ENCODE results near the gene ILDR2. TPM values are rescaled to one million over a fixed set of nuclear protein-coding genes. Genes with fewer than 3 reads are reported as not detected.

ILDR2 gene
- total and polyA plus RNA-seq, 7 experiments from 2014 or later = 0.15 to 10.0 (median 0.29) TPM; not detected in 2

- Mint-ChIP-seq H3K4me1 (peaks cover 5 to 25% (median 16%) of the 10 kb centered on the region in 7 donors), H3K27ac (no peak overlapping the region), H3K9me3 (peaks cover 0 to 2% (median 0%) of the 10 kb centered on the region in 11 donors), H3K4me3 (no peak overlapping the region), H3K36me3 (peaks cover 0 to 11% (median 0%) of the 10 kb centered on the region in 5 donors), H3K27me3 (peaks cover 21 to 33% (median 29%) of the 10 kb centered on the region in 5 donors)
- Histone ChIP-seq H3K4me3 (ENCODE audit: low read length) (no peak overlapping the region), H3K27ac (ENCODE audit: low read depth, low read length) (no peak overlapping the region), H3K27me3 (ENCODE audit: control insufficient read depth in 2 of 2, insufficient read depth in 2 of 2, low read length in 2 of 2) (peaks cover 0 to 8% of the 10 kb centered on the region in 2 donors), H3K9me3 (ENCODE audit: control insufficient read depth in 2 of 3, low read length in 3 of 3) (no peaks in the 10 kb centered on the region), H3K36me3 (ENCODE audit: control insufficient read depth in 2 of 3, insufficient read depth in 3 of 3, low read length in 3 of 3) (no peaks in the 10 kb centered on the region), H3K4me1 (ENCODE audit: control insufficient read depth in 2 of 2, insufficient read depth in 2 of 2, low read length in 2 of 2) (peaks cover 0 to 6% of the 10 kb centered on the region in 2 donors)
- intact Hi-C loops (cut with micrococcal nuclease) = no loop called here
- POLR2A ChIA-PET = no interaction called here
- ATAC-seq = no peak
- CTCF ChIA-PET = no interaction called here
- no peak for DNase-seq
These were observed 25.2 kb downstream of the ILDR2 start for GRCh38 chr1:166950156-166950555.

DNA sequence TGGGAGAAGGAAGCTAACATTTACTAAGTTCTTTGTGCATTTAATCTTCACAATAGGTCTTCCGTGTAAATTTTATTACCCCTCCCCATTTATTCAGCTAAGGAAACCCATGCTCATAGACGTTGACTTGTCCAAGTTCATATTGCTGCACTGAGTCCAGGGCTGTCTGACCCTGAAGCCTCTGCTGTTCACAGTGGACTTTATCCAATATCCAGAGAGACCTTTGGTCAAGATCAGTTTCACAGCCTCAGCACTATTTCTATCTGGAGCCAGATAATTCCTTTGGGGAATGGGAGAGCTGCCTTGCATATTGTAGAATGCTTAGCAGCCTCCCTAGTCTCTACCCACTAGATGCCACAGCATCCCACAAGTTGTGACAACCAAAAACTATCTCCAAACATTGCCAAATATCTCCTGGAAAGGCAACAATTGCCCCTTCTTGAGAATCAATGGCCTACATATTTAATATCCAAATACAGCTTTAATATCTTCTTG lies 26.4 kb downstream of the ILDR2 start:
- peaks cover 16 to 37% (median 28%) of the 10 kb centered on the region in 7 donors for H3K4me1 Mint-ChIP-seq
- ChIA-PET POLR2A (no interaction called here), CTCF (no interaction called here)
- Histone ChIP-seq H3K27ac (ENCODE audit: low read depth, low read length) (no peak overlapping the region), H3K9me3 (ENCODE audit: control insufficient read depth in 2 of 3, low read length in 3 of 3) (no peaks in the 10 kb centered on the region), H3K27me3 (ENCODE audit: control insufficient read depth in 2 of 2, insufficient read depth in 2 of 2, low read length in 2 of 2) (peaks cover 0 to 8% of the 10 kb centered on the region in 2 donors), H3K4me3 (ENCODE audit: low read length) (no peak overlapping the region), H3K4me1 (ENCODE audit: control insufficient read depth in 2 of 2, insufficient read depth in 2 of 2, low read length in 2 of 2) (peaks cover 0 to 16% of the 10 kb centered on the region in 2 donors), H3K36me3 (ENCODE audit: control insufficient read depth in 2 of 3, insufficient read depth in 3 of 3, low read length in 3 of 3) (no peaks in the 10 kb centered on the region)
- H3K27ac Mint-ChIP-seq = no peak overlapping the region
- H3K9me3 Mint-ChIP-seq = peaks cover 0 to 2% (median 0%) of the 10 kb centered on the region in 11 donors
- H3K27me3 Mint-ChIP-seq = peaks cover 21 to 37% (median 29%) of the 10 kb centered on the region in 5 donors
- no peak overlapping the region for H3K4me3 Mint-ChIP-seq
- DNase-seq (no peak), ATAC-seq (no peak)
- H3K36me3 Mint-ChIP-seq = peaks cover 0 to 8% (median 0%) of the 10 kb centered on the region in 5 donors
- intact Hi-C loops (cut with micrococcal nuclease) = no loop called here

DNA sequence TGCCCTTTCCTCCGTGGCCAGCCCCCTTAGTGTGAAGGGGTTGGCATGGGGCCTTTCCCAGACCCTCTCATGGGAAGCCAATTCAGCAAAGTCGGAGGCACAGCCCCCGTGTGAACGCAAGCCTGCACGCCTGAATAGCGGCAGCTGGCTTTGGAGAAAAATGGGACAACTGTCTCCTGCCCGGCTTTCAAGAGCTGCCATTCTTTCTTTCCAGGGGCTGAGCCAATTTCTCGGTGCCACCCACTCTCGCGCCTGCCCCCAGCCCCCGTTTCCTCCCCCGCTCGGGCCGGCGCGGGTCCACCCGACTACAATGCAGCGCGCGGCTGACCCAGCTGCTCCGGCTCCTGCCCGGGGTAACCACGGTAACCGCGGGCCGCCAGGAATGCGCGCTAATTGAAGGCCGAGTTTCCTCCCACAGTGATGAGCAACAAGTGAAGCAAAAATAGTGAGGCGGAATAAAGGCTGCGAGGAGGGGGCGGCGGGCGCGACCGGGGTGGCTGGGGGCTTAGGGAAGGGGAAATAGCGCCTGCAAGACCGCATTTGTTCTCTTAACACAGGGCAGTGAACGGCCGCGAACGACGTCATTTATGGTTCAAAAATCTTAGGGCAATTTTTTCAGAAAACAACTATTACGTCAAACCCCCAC lies 27.8 kb downstream of the ILDR2 start:
- no peak overlapping the region for H3K4me3 ChIP-seq (ENCODE audit: low read length)
- DNase-seq = no peak
- peaks cover 21 to 37% (median 29%) of the 10 kb centered on the region in 5 donors for H3K27me3 Mint-ChIP-seq
- peaks cover 0 to 2% (median 0%) of the 10 kb centered on the region in 11 donors for H3K9me3 Mint-ChIP-seq
- POLR2A ChIA-PET = no interaction called here
- H3K4me1 Mint-ChIP-seq = peaks cover 16 to 41% (median 31%) of the 10 kb centered on the region in 7 donors
- peaks cover 0 to 8% of the 10 kb centered on the region in 2 donors for H3K27me3 ChIP-seq (ENCODE audit: control insufficient read depth in 2 of 2, insufficient read depth in 2 of 2, low read length in 2 of 2)
- intact Hi-C loops (cut with micrococcal nuclease) = no loop called here
- no peak overlapping the region for H3K27ac ChIP-seq (ENCODE audit: low read depth, low read length)
- peak overlapping the region in 7 of 10 donors; percentile 15 to 60 (median 50) for H3K4me3 Mint-ChIP-seq
- CTCF ChIA-PET = no interaction called here
- H3K9me3 ChIP-seq (ENCODE audit: control insufficient read depth in 2 of 3, low read length in 3 of 3) = no peaks in the 10 kb centered on the region
- peaks cover 0 to 16% of the 10 kb centered on the region in 2 donors for H3K4me1 ChIP-seq (ENCODE audit: control insufficient read depth in 2 of 2, insufficient read depth in 2 of 2, low read length in 2 of 2)
- no peak overlapping the region for H3K27ac Mint-ChIP-seq
- ATAC-seq = peak; percentile 31
- no peaks in the 10 kb centered on the region for H3K36me3 ChIP-seq (ENCODE audit: control insufficient read depth in 2 of 3, insufficient read depth in 3 of 3, low read length in 3 of 3)
- H3K36me3 Mint-ChIP-seq = peaks cover 0 to 3% (median 0%) of the 10 kb centered on the region in 5 donors

DNA sequence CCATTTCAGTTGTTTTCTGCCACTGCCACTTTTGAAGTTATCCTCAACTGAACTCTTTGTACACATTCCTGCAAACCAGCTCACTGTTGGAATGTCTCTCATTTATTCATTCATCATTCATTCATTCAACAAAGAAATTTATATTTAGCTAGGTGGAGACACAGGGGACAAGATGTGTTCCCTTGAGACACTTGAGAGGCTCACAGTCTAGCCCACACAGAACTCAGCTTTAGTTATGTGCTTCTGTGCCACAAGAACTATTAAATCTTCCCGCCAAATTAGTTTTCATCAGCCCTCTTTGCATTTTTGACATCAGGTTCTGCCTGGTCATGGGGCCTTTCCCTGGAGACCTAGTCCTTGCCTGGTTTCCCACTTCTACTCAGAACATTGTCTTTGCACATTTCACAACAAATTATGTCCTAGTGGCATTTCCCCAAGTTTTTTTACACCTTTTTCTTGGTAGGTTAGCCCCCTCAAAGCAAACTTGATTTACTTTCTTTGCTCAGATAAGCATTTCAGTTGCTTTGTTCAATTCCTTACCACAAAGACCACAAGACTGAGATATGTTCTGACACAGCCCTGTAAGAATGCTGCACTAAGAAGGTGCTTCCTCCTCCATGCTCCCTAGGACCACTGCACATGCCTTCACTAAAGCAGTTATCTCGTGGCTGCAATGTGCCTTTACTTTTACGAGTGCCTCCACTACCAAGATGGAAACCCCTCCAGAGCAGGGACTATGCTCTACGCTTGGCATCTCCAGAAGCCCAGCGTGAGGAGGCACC lies 31.0 kb downstream of the ILDR2 start:
- H3K36me3 Mint-ChIP-seq = peaks cover 0 to 3% (median 0%) of the 10 kb centered on the region in 5 donors
- H3K4me3 Mint-ChIP-seq = peak overlapping the region in 2 of 10 donors; percentile 2 to 35
- peaks cover 16 to 41% (median 31%) of the 10 kb centered on the region in 7 donors for H3K4me1 Mint-ChIP-seq
- Histone ChIP-seq H3K9me3 (ENCODE audit: control insufficient read depth in 2 of 3, low read length in 3 of 3) (no peaks in the 10 kb centered on the region), H3K36me3 (ENCODE audit: control insufficient read depth in 2 of 3, insufficient read depth in 3 of 3, low read length in 3 of 3) (no peaks in the 10 kb centered on the region), H3K27ac (ENCODE audit: low read depth, low read length) (no peak overlapping the region), H3K4me3 (ENCODE audit: low read length) (no peak overlapping the region), H3K4me1 (ENCODE audit: control insufficient read depth in 2 of 2, insufficient read depth in 2 of 2, low read length in 2 of 2) (peaks cover 0 to 16% of the 10 kb centered on the region in 2 donors), H3K27me3 (ENCODE audit: control insufficient read depth in 2 of 2, insufficient read depth in 2 of 2, low read length in 2 of 2) (peaks cover 0 to 8% of the 10 kb centered on the region in 2 donors)
- H3K27ac Mint-ChIP-seq = no peak overlapping the region
- DNase-seq (peak in 6 of 9 donors; percentile 17 to 35 (median 18)), ATAC-seq (peak; percentile 70)
- ChIA-PET POLR2A (no interaction called here), CTCF (no interaction called here)
- H3K9me3 Mint-ChIP-seq = peaks cover 0 to 2% (median 0%) of the 10 kb centered on the region in 11 donors
- H3K27me3 Mint-ChIP-seq = peaks cover 19 to 35% (median 24%) of the 10 kb centered on the region in 5 donors
- intact Hi-C loops (cut with micrococcal nuclease) = no loop called here

GRCh38 chr1:166939741-166940375 lies 35.5 kb downstream of the ILDR2 start:
- no peaks in the 10 kb centered on the region for H3K27me3 ChIP-seq (ENCODE audit: control insufficient read depth in 2 of 2, insufficient read depth in 2 of 2, low read length in 2 of 2)
- no peaks in the 10 kb centered on the region for H3K9me3 ChIP-seq (ENCODE audit: control insufficient read depth in 2 of 3, low read length in 3 of 3)
- H3K36me3 ChIP-seq (ENCODE audit: control insufficient read depth in 2 of 3, insufficient read depth in 3 of 3, low read length in 3 of 3) = no peaks in the 10 kb centered on the region
- no peak overlapping the region for H3K27ac ChIP-seq (ENCODE audit: low read depth, low read length)
- Mint-ChIP-seq H3K27me3 (peaks cover 0 to 5% (median 3%) of the 10 kb centered on the region in 5 donors), H3K4me3 (no peak overlapping the region), H3K9me3 (no peaks in the 10 kb centered on the region), H3K27ac (no peak overlapping the region), H3K36me3 (no peaks in the 10 kb centered on the region), H3K4me1 (peaks cover 5 to 16% (median 13%) of the 10 kb centered on the region in 7 donors)
- ChIA-PET POLR2A (no interaction called here), CTCF (interaction anchor here (1.4 kb wide), 1 partner anchor 119 kb away, joined by 3 read pairs; no protein-coding TSS in a partner anchor)
- DNase-seq (no peak), ATAC-seq (no peak)
- H3K4me1 ChIP-seq (ENCODE audit: control insufficient read depth in 2 of 2, insufficient read depth in 2 of 2, low read length in 2 of 2) = peaks cover 0 to 7% of the 10 kb centered on the region in 2 donors
- intact Hi-C loops (cut with micrococcal nuclease) = no loop called here
- no peak overlapping the region for H3K4me3 ChIP-seq (ENCODE audit: low read length)

- Histone ChIP-seq H3K4me1 (ENCODE audit: control insufficient read depth in 2 of 2, insufficient read depth in 2 of 2, low read length in 2 of 2) (no peaks in the 10 kb centered on the region), H3K9me3 (ENCODE audit: control insufficient read depth in 2 of 3, low read length in 3 of 3) (no peaks in the 10 kb centered on the region), H3K4me3 (ENCODE audit: low read length) (no peak overlapping the region), H3K27ac (ENCODE audit: low read depth, low read length) (no peak overlapping the region), H3K27me3 (ENCODE audit: control insufficient read depth in 2 of 2, insufficient read depth in 2 of 2, low read length in 2 of 2) (no peaks in the 10 kb centered on the region), H3K36me3 (ENCODE audit: control insufficient read depth in 2 of 3, insufficient read depth in 3 of 3, low read length in 3 of 3) (no peaks in the 10 kb centered on the region)
- H3K36me3 Mint-ChIP-seq = no peaks in the 10 kb centered on the region
- DNase-seq = no peak
- H3K9me3 Mint-ChIP-seq = no peaks in the 10 kb centered on the region
- POLR2A ChIA-PET = no interaction called here
- intact Hi-C loops (cut with micrococcal nuclease) = no loop called here
- no peak overlapping the region for H3K27ac Mint-ChIP-seq
- H3K4me3 Mint-ChIP-seq = no peak overlapping the region
- no peak for ATAC-seq
- CTCF ChIA-PET = interaction anchor here (0.7 to 1.6 kb wide), 3 partner anchors 120 to 1240 kb away, joined by 3 read pairs; no protein-coding TSS in a partner anchor
- H3K4me1 Mint-ChIP-seq = peaks cover 0 to 5% (median 0%) of the 10 kb centered on the region in 7 donors
- peaks cover 0 to 12% (median 9%) of the 10 kb centered on the region in 5 donors for H3K27me3 Mint-ChIP-seq
These were observed 37.4 kb downstream of the ILDR2 start for GRCh38 chr1:166937962-166938361.
